Heart left ventricle (tissue), 13 donors: ENCODE data around the gene MCM8.

Source experiments
- CTCF ChIP-seq, 12 donors: fragments of 200-600 bp; sonication (generic) in 4 of 12; IDR thresholded peaks; one replicate each; pipeline versions ENCODE4 v1.5.0 to v1.8.0; 2018 to 2022; ENCODE audit warnings: antibody characterized with exemption in 12 of 12, mild to moderate bottlenecking in 5 of 12
- POLR2A ChIP-seq, 2 donors: fragments of 450-650 bp; IDR thresholded peaks; one replicate each; pipeline ENCODE4 v1.6.1; 2017; ENCODE audit warnings: antibody characterized with exemption in 2 of 2, mild to moderate bottlenecking in 2 of 2, moderate library complexity in 2 of 2
- donor health status: ischemic (EF 13 %, LVEDD 7.1; RV severe dilation, severe dysfunction).
- donor health status: DM: no; HTN: yes; CAD: no.
- donor health status: DM: no; HTN: no; CAD: no.
- donor health status: ischemic (EF 25% LVEDD 6.9; RV normal size, moderate dysfunction).
- donor health status: ischemic (EF 25% LVEDD 5.7; RV mildly dilated, moderate dysfunction).
- donor health status: ischemic (EF 35%, LVEDD 5.7; RV mildly dilated, moderate dysfunction).
- donor health status: nonischemic (EF 11% LVEDD 7.7; RV severe dilation, severe dysfunction).
- donor health status: DM: yes; HTN: yes; CAD: no.
- donor health status: PGD.
- donor health status: ischemic (EF 29% LVEDD 5.4; RV normal size, mild dysfunction).
- donor health status: nonischemic (EF 23%, LVEDD 6.1; RV moderate dilation, normal function).

- TF ChIP-seq CTCF (IDR thresholded peaks at IDR 0.05) (no peak), POLR2A (IDR thresholded peaks at IDR 0.05) (no peak)
Measured at GRCh38 chr20:6024768-6025167, 74.3 kb downstream of the MCM8 start.
